SH-SY5Y (cell line): ENCODE data around the gene ACAD9.

Source experiments
- GATA2 ChIP-seq: IDR thresholded peaks from 2 replicates; pipeline ENCODE4 v1.6.1; 2011; ENCODE audit warnings: mild to moderate bottlenecking, low read depth, low read length
- GATA3 ChIP-seq: IDR thresholded peaks from 2 replicates; pipeline ENCODE4 v1.6.1; 2011; ENCODE audit warnings: low read depth, mild to moderate bottlenecking, low read length, moderate library complexity

GRCh38 chr3:128907706-128908445 lies 28.5 kb downstream of the ACAD9 start:
- no peak for TF ChIP-seq GATA2
- TF ChIP-seq GATA3, result no peak
